PC-9 (cell line): ENCODE measurements around the gene SLC51A. TPM values are rescaled to one million over a fixed set of nuclear protein-coding genes. Genes with fewer than 3 reads are reported as not detected.
"Not testable (repeated sequence)": the region's sequence is repeated elsewhere in the genome, so short reads cannot be mapped to it uniquely, and the experiment has no call there.

ENCODE experiments used
- BruUV-seq: library from RNA; stranded (reverse); fragments of 400-500 nt; replicated peaks from 2 replicates; lab custom pipeline; 2021; lab: Mats Ljungman, UMichigan
- CTCF ChIA-PET: fragments of 300-600 bp; sonication (Branson Sonifier 250); formaldehyde crosslinking; loops from one replicate; lab custom pipeline; 2022; ENCODE audit warnings: antibody characterized with exemption; lab: Charles Lee
- POLR2A ChIA-PET: fragments of 300-600 bp; sonication (Branson Sonifier 250); formaldehyde crosslinking; loops from one replicate; lab custom pipeline; 2022; ENCODE audit warnings: antibody characterized with exemption; ENCODE audit not compliant: unreplicated experiment; lab: Charles Lee
- DNase-seq, 2 experiments: peaks; one replicate each; pipeline versions ENCODE4 v3.0.0 to v3.0.0-alpha.2; 2015 to 2022; ENCODE audit warnings: mixed read lengths in 1 of 2
- H2AFZ ChIP-seq: fragments of 200-600 bp; sonication (generic); 2 replicates; pipeline ENCODE4 v1.8.1; 2017; ENCODE audit warnings: antibody characterized with exemption
- H3F3A ChIP-seq: fragments of 200-600 bp; sonication (generic); 2 replicates; pipeline ENCODE4 v1.8.1; 2017; ENCODE audit warnings: antibody characterized with exemption, mild to moderate bottlenecking, low read depth; ENCODE audit not compliant: insufficient read depth
- H3K27ac ChIP-seq: fragments of 200-600 bp; sonication (generic); 2 replicates; pipeline ENCODE4 v1.6.1; 2016; ENCODE audit warnings: mixed run types
- H3K27me3 ChIP-seq: fragments of 200-600 bp; sonication (generic); 2 replicates; pipeline ENCODE4 v1.6.1; 2016; ENCODE audit warnings: low read depth, mixed run types; ENCODE audit not compliant: insufficient read depth
- H3K36me3 ChIP-seq: fragments of 200-600 bp; sonication (generic); 2 replicates; pipeline ENCODE4 v1.6.1; 2016; ENCODE audit warnings: low read depth, mixed run types
- H3K4me1 ChIP-seq: fragments of 200-600 bp; sonication (generic); replicated peaks from 2 replicates; pipeline ENCODE4 v1.6.1; 2016; ENCODE audit warnings: mixed run types; ENCODE audit not compliant: insufficient read depth
- H3K4me2 ChIP-seq: fragments of 200-600 bp; sonication (generic); 2 replicates; pipeline ENCODE4 v1.6.1; 2017; ENCODE audit warnings: mixed run types
- H3K4me3 ChIP-seq: fragments of 200-600 bp; sonication (generic); 2 replicates; pipeline ENCODE4 v1.6.1; 2016; ENCODE audit warnings: mixed run types
- H3K79me2 ChIP-seq: fragments of 200-600 bp; sonication (generic); 2 replicates; pipeline ENCODE4 v1.6.1; 2017; ENCODE audit warnings: low read depth, mixed run types
- H3K9me2 ChIP-seq: fragments of 200-600 bp; sonication (generic); 2 replicates; pipeline ENCODE4 v1.8.1; 2017; ENCODE audit warnings: mild to moderate bottlenecking; ENCODE audit not compliant: insufficient read depth
- H3K9me3 ChIP-seq: fragments of 200-600 bp; sonication (generic); 2 replicates; pipeline ENCODE4 v1.8.1; 2016; ENCODE audit warnings: low read depth; ENCODE audit not compliant: insufficient read depth
- H4K20me1 ChIP-seq: fragments of 200-600 bp; sonication (generic); 2 replicates; pipeline ENCODE4 v1.8.1; 2017; ENCODE audit not compliant: insufficient read depth
- EZH2 ChIP-seq: fragments of 200-600 bp; sonication (generic); IDR thresholded peaks from 2 replicates; pipeline ENCODE4 v1.8.0; 2017; ENCODE audit warnings: antibody characterized with exemption, low read depth
- intact Hi-C: fragments of 100-400 bp; cut with micrococcal nuclease; formaldehyde crosslinking; loops from one replicate; pipeline ENCODE4 v1.10.0; 2022; ENCODE audit not compliant: unreplicated experiment
- total RNA-seq: library from RNA; stranded (reverse); gene quantifications from 2 replicates; pipeline ENCODE4 v1.2.3, GENCODE V29; 2021
- TF ChIP-seq, protein P1 (sequence below): fragments of 200-600 bp; sonication (generic); conservative IDR thresholded peaks from 2 replicates; pipeline ENCODE4 v1.6.1; 2017; ENCODE audit warnings: mixed run types, antibody characterized with exemption, mild to moderate bottlenecking, moderate library complexity

SLC51A gene
- total RNA-seq, 1 experiment from 2014 or later: 10.3 TPM

DNA sequence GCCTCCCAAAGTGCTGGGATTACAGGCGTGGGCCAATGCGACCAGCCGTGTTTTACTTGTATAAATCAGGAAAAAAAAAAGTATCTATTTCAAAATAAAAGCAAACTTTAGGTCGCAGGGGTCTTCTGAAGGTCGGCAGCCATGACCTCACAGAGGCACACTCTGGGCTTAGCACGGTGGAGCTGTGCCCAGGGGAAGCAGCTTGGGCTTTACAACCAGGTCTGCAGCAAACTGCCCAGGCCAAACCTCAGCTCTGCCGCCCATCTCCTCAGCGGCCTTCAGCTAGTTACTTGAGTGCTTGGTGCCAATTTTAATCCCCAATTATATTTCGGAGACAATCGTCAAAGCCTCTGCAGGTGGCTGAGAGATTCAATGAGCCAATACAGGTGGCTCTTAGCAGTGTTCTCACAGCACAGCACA is 35.2 kb upstream of the SLC51A start:
- intact Hi-C loops: no loop called here
- ChIA-PET POLR2A (no interaction called here), CTCF (interaction anchor here (0.6 kb wide), 1 partner anchor 13 kb away, joined by 10 read pairs; no protein-coding TSS in a partner anchor)
- Histone ChIP-seq H2AFZ (no peak overlapping the region), H3K27me3 (no peaks in the 10 kb centered on the region), H3K9me2 (no peaks in the 10 kb centered on the region), H4K20me1 (no peaks in the 10 kb centered on the region), H3F3A (peaks cover 29% of the 10 kb centered on the region), H3K36me3 (no peaks in the 10 kb centered on the region), H3K4me3 (no peak overlapping the region), H3K4me2 (no peak overlapping the region), H3K4me1 (peaks cover 21% of the 10 kb centered on the region), H3K79me2 (no peaks in the 10 kb centered on the region), H3K27ac (no peak overlapping the region), H3K9me3 (no peaks in the 10 kb centered on the region)
- no TSS peak for BruUV-seq
- peak in 1 of 2 experiments; percentile 29 for DNase-seq
- TF ChIP-seq, protein P1, sequence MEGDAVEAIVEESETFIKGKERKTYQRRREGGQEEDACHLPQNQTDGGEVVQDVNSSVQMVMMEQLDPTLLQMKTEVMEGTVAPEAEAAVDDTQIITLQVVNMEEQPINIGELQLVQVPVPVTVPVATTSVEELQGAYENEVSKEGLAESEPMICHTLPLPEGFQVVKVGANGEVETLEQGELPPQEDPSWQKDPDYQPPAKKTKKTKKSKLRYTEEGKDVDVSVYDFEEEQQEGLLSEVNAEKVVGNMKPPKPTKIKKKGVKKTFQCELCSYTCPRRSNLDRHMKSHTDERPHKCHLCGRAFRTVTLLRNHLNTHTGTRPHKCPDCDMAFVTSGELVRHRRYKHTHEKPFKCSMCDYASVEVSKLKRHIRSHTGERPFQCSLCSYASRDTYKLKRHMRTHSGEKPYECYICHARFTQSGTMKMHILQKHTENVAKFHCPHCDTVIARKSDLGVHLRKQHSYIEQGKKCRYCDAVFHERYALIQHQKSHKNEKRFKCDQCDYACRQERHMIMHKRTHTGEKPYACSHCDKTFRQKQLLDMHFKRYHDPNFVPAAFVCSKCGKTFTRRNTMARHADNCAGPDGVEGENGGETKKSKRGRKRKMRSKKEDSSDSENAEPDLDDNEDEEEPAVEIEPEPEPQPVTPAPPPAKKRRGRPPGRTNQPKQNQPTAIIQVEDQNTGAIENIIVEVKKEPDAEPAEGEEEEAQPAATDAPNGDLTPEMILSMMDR: no peak
- no peak for TF ChIP-seq EZH2

DNA sequence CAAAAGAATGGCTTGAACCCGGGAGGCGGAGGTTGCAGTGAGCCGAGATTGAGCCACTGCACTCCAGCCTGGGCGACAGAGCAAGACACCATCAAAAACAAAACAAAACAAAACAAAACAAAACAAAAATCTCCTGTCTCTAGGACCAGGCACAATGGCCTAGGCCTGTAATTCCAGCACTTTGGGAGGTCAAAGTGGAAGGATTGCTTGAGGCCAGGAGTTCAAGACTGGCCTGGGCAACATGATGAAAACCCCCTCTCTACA is 32.2 kb upstream of the SLC51A start:
- H3K36me3 ChIP-seq, H2AFZ ChIP-seq, H3K9me3 ChIP-seq, BruUV-seq, H3K79me2 ChIP-seq, H3K4me3 ChIP-seq, H3K9me2 ChIP-seq, H3K27me3 ChIP-seq, CTCF ChIA-PET, H3K4me2 ChIP-seq, H4K20me1 ChIP-seq, H3K27ac ChIP-seq, DNase-seq, intact Hi-C loops: not testable (repeated sequence)
- peaks cover 25% of the 10 kb centered on the region for H3F3A ChIP-seq
- POLR2A ChIA-PET: interaction anchor here (0.7 kb wide), 1 partner anchor 143 kb away, joined by 12 read pairs; no protein-coding TSS in a partner anchor
- H3K4me1 ChIP-seq: peaks cover 18% of the 10 kb centered on the region

DNA sequence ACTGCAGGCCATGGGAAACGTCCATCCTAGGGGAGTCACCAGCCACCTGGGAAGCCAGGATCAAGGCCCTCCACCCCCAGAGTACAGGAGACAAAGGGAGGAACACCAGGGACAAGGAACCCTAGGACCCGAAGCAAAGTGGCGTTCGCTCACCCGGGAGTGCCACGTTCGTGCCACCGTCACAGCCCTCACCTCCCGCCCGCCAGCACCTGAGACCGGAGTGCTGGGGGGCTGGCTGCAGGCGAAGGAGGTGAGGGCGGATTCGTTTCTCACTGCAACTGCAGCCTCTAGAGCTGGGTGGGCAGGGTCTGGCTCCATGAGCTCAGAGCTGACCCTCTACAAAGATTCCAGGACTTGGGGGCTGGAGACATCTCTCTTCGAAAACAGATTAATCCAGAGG is 31.5 kb upstream of the SLC51A start:
- no peaks in the 10 kb centered on the region for H3K9me3 ChIP-seq
- no peak overlapping the region for H3K4me2 ChIP-seq
- H3K27ac ChIP-seq: no peak overlapping the region
- H3K4me3 ChIP-seq: no peak overlapping the region
- no peaks in the 10 kb centered on the region for H4K20me1 ChIP-seq
- no peak for DNase-seq
- H2AFZ ChIP-seq: no peak overlapping the region
- peaks cover 20% of the 10 kb centered on the region; the same call in 1 of the 2 replicates for H3F3A ChIP-seq
- BruUV-seq: no TSS peak
- CTCF ChIA-PET: no interaction called here
- POLR2A ChIA-PET: no interaction called here
- intact Hi-C loops: no loop called here
- TF ChIP-seq EZH2: no peak
- TF ChIP-seq, protein P1: no peak
- H3K4me1 ChIP-seq: peaks cover 10% of the 10 kb centered on the region
- H3K79me2 ChIP-seq: no peaks in the 10 kb centered on the region
- no peaks in the 10 kb centered on the region for H3K27me3 ChIP-seq
- H3K9me2 ChIP-seq: no peaks in the 10 kb centered on the region
- H3K36me3 ChIP-seq: no peaks in the 10 kb centered on the region
